Measurements from ENCODE around the gene NANS.

The NANS gene

GRCh38 chr9:98049288-98050072 is 7.1 kb upstream of the NANS start (continued):
- no peak for TF ChIP-seq TSHZ2 (CRISPR knock-in tag; IDR thresholded peaks at IDR 0.05)
- TF ChIP-seq ZC3H10 (CRISPR knock-in tag; IDR thresholded peaks at IDR 0.05): no peak
- no peak for TF ChIP-seq ZFP3 (CRISPR knock-in tag; IDR thresholded peaks at IDR 0.05)
- no peak for TF ChIP-seq RARB (CRISPR knock-in tag; IDR thresholded peaks at IDR 0.05)
- no peak for TF ChIP-seq ZNF8 (CRISPR knock-in tag; IDR thresholded peaks at IDR 0.05)
- no peak for TF ChIP-seq ISL1 (CRISPR knock-in tag; IDR thresholded peaks at IDR 0.05)
- TF ChIP-seq ARNTL (CRISPR knock-in tag; IDR thresholded peaks at IDR 0.05; ENCODE audit: borderline replicate concordance, low read depth): no peak
- TF ChIP-seq PPARA (CRISPR knock-in tag; IDR thresholded peaks at IDR 0.05; ENCODE audit: borderline replicate concordance): no peak
- no peak for TF ChIP-seq OSR1 (CRISPR knock-in tag; IDR thresholded peaks at IDR 0.05)
- no peak for TF ChIP-seq ESRRG (CRISPR knock-in tag; IDR thresholded peaks at IDR 0.05)

- no peak for ATAC-seq
- TF ChIP-seq ARNTL (CRISPR knock-in tag; IDR thresholded peaks at IDR 0.05; ENCODE audit: borderline replicate concordance, low read depth): no peak
These were observed 6.2 kb upstream of the NANS start for GRCh38 chr9:98050351-98050750.

- TF ChIP-seq GLIS3 (CRISPR knock-in tag; IDR thresholded peaks at IDR 0.05) (no peak), ZC3H10 (CRISPR knock-in tag; IDR thresholded peaks at IDR 0.05) (no peak), ZFP3 (CRISPR knock-in tag; IDR thresholded peaks at IDR 0.05) (no peak), ZNF565 (CRISPR knock-in tag; conservative IDR thresholded peaks at IDR 0.05; ENCODE audit: low read depth) (no peak), ZNF70 (CRISPR knock-in tag; IDR thresholded peaks at IDR 0.05) (no peak), TCF4 (CRISPR knock-in tag; IDR thresholded peaks at IDR 0.05; ENCODE audit: borderline replicate concordance) (no peak), CREB5 (CRISPR knock-in tag; IDR thresholded peaks at IDR 0.05; ENCODE audit: low read depth) (no peak), PPARA (CRISPR knock-in tag; IDR thresholded peaks at IDR 0.05; ENCODE audit: borderline replicate concordance) (no peak), POU6F1 (CRISPR knock-in tag; IDR thresholded peaks at IDR 0.05; ENCODE audit: borderline replicate concordance, low read depth) (no peak), CSDC2 (CRISPR knock-in tag; IDR thresholded peaks at IDR 0.05) (no peak), CSRNP3 (CRISPR knock-in tag; IDR thresholded peaks at IDR 0.05) (no peak), OSR1 (CRISPR knock-in tag; IDR thresholded peaks at IDR 0.05) (no peak), BACH2 (CRISPR knock-in tag; IDR thresholded peaks at IDR 0.05; ENCODE audit: borderline replicate concordance) (no peak), SNAI2 (CRISPR knock-in tag; IDR thresholded peaks at IDR 0.05) (no peak), ISL1 (CRISPR knock-in tag; IDR thresholded peaks at IDR 0.05) (no peak)
- no peak for ATAC-seq
These were observed 2.1 kb upstream of the NANS start for GRCh38 chr9:98054376-98054951.
